B cell (primary cell): ENCODE results near the gene CARMIL1. TPM values are rescaled to one million over a fixed set of nuclear protein-coding genes. Genes with fewer than 3 reads are reported as not detected.

Experiments
- ATAC-seq: fragments of 200-7000 bp; cut with Tn5 transposase; one replicate; pipeline ENCODE4 v1.10.0; 2021; ENCODE audit warnings: low read depth, mild to moderate bottlenecking, moderate number of reproducible peaks, moderate library complexity
- CTCF ChIA-PET: fragments of 350-600 bp; sonication (Branson Sonifier 250); formaldehyde crosslinking; loops from one replicate; lab custom pipeline; 2021; ENCODE audit warnings: antibody characterized with exemption, inconsistent platforms; lab: Charles Lee
- POLR2A ChIA-PET: fragments of 350-600 bp; sonication (Branson Sonifier 250); formaldehyde crosslinking; loops from one replicate; lab custom pipeline; 2021; ENCODE audit warnings: antibody characterized with exemption; lab: Charles Lee
- DNase-seq: peaks from one replicate; pipeline ENCODE4 v3.0.0; 2013
- H2AFZ ChIP-seq: 2 replicates; pipeline ENCODE4 v1.6.1; 2012; ENCODE audit warnings: mild to moderate bottlenecking, low read depth, low read length; ENCODE audit not compliant: insufficient read depth, poor library complexity, severe bottlenecking
- H3K27ac ChIP-seq, 2 donors: 1 replicate in 1 of 2; 2 replicates in 1 of 2; pipeline ENCODE4 v1.5.1; 2012 to 2013; ENCODE audit warnings: low read length in 2 of 2, mild to moderate bottlenecking in 2 of 2, moderate library complexity in 1 of 2
- H3K27me3 ChIP-seq, 4 experiments: fragments of 200-600 bp in 1 of 4; sonication (generic) in 1 of 4; replicated peaks in 1 of 4; 1 replicate in 2 of 4; 2 replicates in 2 of 4; pipeline versions ENCODE4 v1.6.1 to v1.7.0; 2013 to 2016; ENCODE audit warnings: low read length in 3 of 4, mild to moderate bottlenecking in 2 of 4, mixed read lengths in 1 of 4, moderate library complexity in 1 of 4; ENCODE audit not compliant: insufficient read depth in 4 of 4, control insufficient read depth in 3 of 4; ENCODE audit errors: control extremely low read depth in 1 of 4
- H3K36me3 ChIP-seq, 2 experiments: replicated peaks in 1 of 2; 1 replicate in 1 of 2; 2 replicates in 1 of 2; pipeline versions ENCODE4 v1.6.1 to v1.7.1; 2013; ENCODE audit warnings: low read length in 1 of 2; ENCODE audit not compliant: insufficient read depth in 2 of 2, control insufficient read depth in 1 of 2; ENCODE audit errors: control extremely low read depth in 1 of 2, extremely low read depth in 1 of 2
- H3K4me1 ChIP-seq, 2 donors: fragments of 200-600 bp in 1 of 2; sonication (generic) in 1 of 2; 1 replicate in 1 of 2; 2 replicates in 1 of 2; pipeline versions ENCODE4 v1.5.1 to v1.6.1; 2013 to 2017; ENCODE audit warnings: low read length in 2 of 2; ENCODE audit not compliant: control insufficient read depth in 2 of 2, insufficient read depth in 2 of 2
- H3K4me2 ChIP-seq: replicated peaks from 2 replicates; pipeline ENCODE3; 2012; ENCODE audit warnings: mild to moderate bottlenecking, low read depth, low read length; ENCODE audit not compliant: poor library complexity, severe bottlenecking
- H3K4me3 ChIP-seq, 5 experiments: fragments of 200-600 bp in 1 of 5; sonication (generic) in 1 of 5; 1 replicate in 3 of 5; 2 replicates in 2 of 5; pipeline versions ENCODE4 v1.5.1 to v1.7.0; 2011 to 2016; ENCODE audit warnings: low read length in 4 of 5, mild to moderate bottlenecking in 4 of 5, low read depth in 2 of 5, control low read depth in 1 of 5, moderate library complexity in 1 of 5; ENCODE audit not compliant: insufficient read depth in 1 of 5; ENCODE audit errors: control extremely low read depth in 1 of 5, extremely low read depth in 1 of 5
- H3K79me2 ChIP-seq: fragments of 200-600 bp; sonication (generic); one replicate; pipeline ENCODE4 v1.6.0; 2016; ENCODE audit warnings: low read length; ENCODE audit not compliant: control insufficient read depth, insufficient read depth
- H3K9ac ChIP-seq: fragments of 200-600 bp; sonication (generic); 2 replicates; pipeline ENCODE4 v1.6.1; 2017; ENCODE audit warnings: mild to moderate bottlenecking, low read length, moderate library complexity
- H3K9me3 ChIP-seq, 3 donors: one replicate each; pipeline versions ENCODE4 v1.6.1 to v1.7.1; 2013; ENCODE audit warnings: low read length in 2 of 3; ENCODE audit not compliant: control insufficient read depth in 2 of 3, insufficient read depth in 1 of 3; ENCODE audit errors: control extremely low read depth in 1 of 3
- H4K20me1 ChIP-seq: 2 replicates; pipeline ENCODE4 v1.6.0; 2012; ENCODE audit warnings: mild to moderate bottlenecking, low read length; ENCODE audit not compliant: insufficient read depth, control insufficient read depth, poor library complexity, severe bottlenecking
- H3K27ac Mint-ChIP-seq: one replicate; pipeline ENCODE4 v1.8.0; 2021; ENCODE audit warnings: mixed read lengths
- H3K27me3 Mint-ChIP-seq: one replicate; pipeline ENCODE4 v1.8.0; 2021; ENCODE audit warnings: mixed read lengths
- H3K4me1 Mint-ChIP-seq: one replicate; pipeline ENCODE4 v1.8.0; 2021; ENCODE audit warnings: mixed read lengths
- H3K4me3 Mint-ChIP-seq: one replicate; pipeline ENCODE4 v1.8.0; 2021; ENCODE audit warnings: mixed read lengths
- H3K9me3 Mint-ChIP-seq: one replicate; pipeline ENCODE4 v1.8.0; 2022; ENCODE audit warnings: mixed read lengths; ENCODE audit not compliant: insufficient read depth
- EZH2 ChIP-seq: IDR thresholded peaks from 2 replicates; pipeline ENCODE4 v1.6.1; 2012; ENCODE audit warnings: borderline replicate concordance, low read depth, mild to moderate bottlenecking, moderate library complexity, low read length; ENCODE audit not compliant: insufficient read depth, poor library complexity, severe bottlenecking
- WGBS: methylation state at CpG from one replicate; pipeline ENCODE4 v1.1.5; 2013; ENCODE audit warnings: missing lambda C conversion rate; ENCODE audit not compliant: insufficient coverage; 5-methylcytosine and 5-hydroxymethylcytosine counted together
- intact Hi-C: fragments of 100-400 bp; cut with micrococcal nuclease; formaldehyde crosslinking; loops from one replicate; pipeline ENCODE4 v1.10.0; 2022
- polyA plus RNA-seq: library from polyadenylated mRNA; depleted of rRNA; stranded (reverse); fragments of >200 nt; gene quantifications from 2 replicates; pipeline ENCODE4 v1.2.3, GENCODE V29; 2012
- total RNA-seq, 2 donors: library from RNA; stranded (reverse); fragments of 120-200 nt in 1 of 2; gene quantifications; 1 replicate in 1 of 2; 2 replicates in 1 of 2; pipeline versions ENCODE4 v1.2.3 to v1.2.4, GENCODE V29; 2013 to 2022
- TF ChIP-seq, protein P1 (sequence below): fragments of 200-600 bp; IDR thresholded peaks from one replicate; pipeline ENCODE4 v1.8.0; 2022; ENCODE audit warnings: antibody characterized with exemption, mild to moderate bottlenecking

Gene CARMIL1
- total and polyA plus RNA-seq, 2 donors (not counting 1 experiment from before 2014, with no cell fraction given), result 7.5 to 11.0 TPM

DNA sequence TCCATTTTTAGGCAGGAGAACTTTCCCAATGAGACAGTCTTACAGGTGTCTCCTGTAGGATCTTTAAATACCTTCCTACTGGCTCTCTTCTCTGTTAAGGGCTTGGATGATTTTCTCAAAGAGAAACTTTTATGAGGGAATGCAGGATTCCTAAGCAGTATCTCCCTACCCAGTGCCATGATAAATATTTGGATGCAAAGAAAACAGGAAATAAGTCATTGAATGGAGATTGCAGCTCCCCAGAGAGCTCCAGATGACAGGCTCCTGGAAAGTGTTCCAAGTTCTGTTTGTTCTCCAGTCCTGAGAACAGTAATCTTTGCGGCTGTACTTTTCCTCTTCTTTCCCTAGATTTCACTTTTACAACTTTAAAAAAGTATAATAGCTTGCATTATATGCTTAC lies 370.4 kb downstream of the CARMIL1 start:
- ChIA-PET CTCF (no interaction called here), POLR2A (no interaction called here)
- no peak overlapping the region for H3K9ac ChIP-seq
- no CpG with 5 or more reads among the region's 1 CpG for WGBS
- Mint-ChIP-seq H3K9me3 (no peaks in the 10 kb centered on the region), H3K4me3 (no peak overlapping the region), H3K27me3 (peaks cover 65% of the 10 kb centered on the region), H3K4me1 (no peaks in the 10 kb centered on the region), H3K27ac (no peak overlapping the region)
- no peaks in the 10 kb centered on the region for H3K36me3 ChIP-seq
- TF ChIP-seq, protein P1, sequence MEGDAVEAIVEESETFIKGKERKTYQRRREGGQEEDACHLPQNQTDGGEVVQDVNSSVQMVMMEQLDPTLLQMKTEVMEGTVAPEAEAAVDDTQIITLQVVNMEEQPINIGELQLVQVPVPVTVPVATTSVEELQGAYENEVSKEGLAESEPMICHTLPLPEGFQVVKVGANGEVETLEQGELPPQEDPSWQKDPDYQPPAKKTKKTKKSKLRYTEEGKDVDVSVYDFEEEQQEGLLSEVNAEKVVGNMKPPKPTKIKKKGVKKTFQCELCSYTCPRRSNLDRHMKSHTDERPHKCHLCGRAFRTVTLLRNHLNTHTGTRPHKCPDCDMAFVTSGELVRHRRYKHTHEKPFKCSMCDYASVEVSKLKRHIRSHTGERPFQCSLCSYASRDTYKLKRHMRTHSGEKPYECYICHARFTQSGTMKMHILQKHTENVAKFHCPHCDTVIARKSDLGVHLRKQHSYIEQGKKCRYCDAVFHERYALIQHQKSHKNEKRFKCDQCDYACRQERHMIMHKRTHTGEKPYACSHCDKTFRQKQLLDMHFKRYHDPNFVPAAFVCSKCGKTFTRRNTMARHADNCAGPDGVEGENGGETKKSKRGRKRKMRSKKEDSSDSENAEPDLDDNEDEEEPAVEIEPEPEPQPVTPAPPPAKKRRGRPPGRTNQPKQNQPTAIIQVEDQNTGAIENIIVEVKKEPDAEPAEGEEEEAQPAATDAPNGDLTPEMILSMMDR, result no peak
- TF ChIP-seq EZH2, result no peak
- H2AFZ ChIP-seq, result no peak overlapping the region
- no peak overlapping the region for H3K4me3 ChIP-seq
- H3K27me3 ChIP-seq, result peaks cover 0 to 41% (median 16%) of the 10 kb centered on the region in 4 experiments
- DNase-seq (no peak), ATAC-seq (no peak)
- intact Hi-C loops, result no loop called here
- H3K79me2 ChIP-seq, result no peaks in the 10 kb centered on the region
- no peaks in the 10 kb centered on the region for H3K4me1 ChIP-seq
- no peaks in the 10 kb centered on the region for H4K20me1 ChIP-seq
- H3K27ac ChIP-seq, result no peak overlapping the region
- H3K9me3 ChIP-seq, result peaks cover 0 to 5% (median 3%) of the 10 kb centered on the region in 3 donors
- H3K4me2 ChIP-seq, result no peak overlapping the region

DNA sequence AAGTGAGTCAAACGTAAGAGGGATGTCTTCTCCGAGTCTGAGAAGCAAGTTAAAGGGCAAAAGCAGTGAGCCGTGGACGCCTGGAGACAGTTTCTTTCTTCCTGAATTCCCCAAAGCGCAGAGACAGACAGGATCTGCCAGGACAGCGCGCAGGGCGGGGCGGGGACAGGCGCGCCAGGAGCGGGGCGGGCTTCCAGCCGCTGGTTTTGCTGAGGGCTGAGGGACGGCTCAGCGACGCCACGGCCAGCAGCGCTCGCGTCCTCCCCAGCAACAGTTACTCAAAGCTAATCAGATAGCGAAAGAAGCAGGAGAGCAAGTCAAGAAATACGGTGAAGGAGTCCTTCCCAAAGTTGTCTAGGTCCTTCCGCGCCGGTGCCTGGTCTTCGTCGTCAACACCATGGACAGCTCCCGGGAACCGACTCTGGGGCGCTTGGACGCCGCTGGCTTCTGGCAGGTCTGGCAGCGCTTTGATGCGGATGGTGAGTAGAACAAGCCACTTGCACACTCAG lies 372.9 kb downstream of the CARMIL1 start, which contains the start of gene SCGN:
SCGN (plus strand) TSS at position 209 of the 509 bp plus-strand sequence; CDS start at position 398, 189 bp downstream.
- ATAC-seq (no peak), DNase-seq (peak; percentile 10)
- no peaks in the 10 kb centered on the region for H3K9me3 Mint-ChIP-seq
- no peak within 1 kb of the TSS for H2AFZ ChIP-seq
- no peak within 1 kb of the TSS for H3K4me3 Mint-ChIP-seq
- H3K27ac Mint-ChIP-seq, result no peak within 1 kb of the TSS
- no peak within 1 kb of the TSS for H3K4me2 ChIP-seq
- H3K27me3 Mint-ChIP-seq, result peaks cover 59% of the 10 kb centered on the region
- no peak within 1 kb of the TSS for H3K4me3 ChIP-seq
- no peaks in the 10 kb centered on the region for H3K4me1 ChIP-seq
- no peaks in the 10 kb centered on the region for H4K20me1 ChIP-seq
- TF ChIP-seq, protein P1, result no peak
- TF ChIP-seq EZH2, result no peak
- peaks cover 0 to 5% (median 3%) of the 10 kb centered on the region in 3 donors for H3K9me3 ChIP-seq
- WGBS, result 17% methylated on average over 25 of the region's 35 CpGs
- no peaks in the 10 kb centered on the region for H3K79me2 ChIP-seq
- peaks cover 0 to 36% (median 14%) of the 10 kb centered on the region in 4 experiments for H3K27me3 ChIP-seq
- no peak within 1 kb of the TSS for H3K27ac ChIP-seq
- ChIA-PET CTCF (interaction anchor here (0.7 to 1.1 kb wide), 2 partner anchors 12 to 349 kb away, joined by 3 to 4 read pairs; no protein-coding TSS in a partner anchor), POLR2A (no interaction called here)
- H3K36me3 ChIP-seq, result no peaks in the 10 kb centered on the region
- no peaks in the 10 kb centered on the region for H3K4me1 Mint-ChIP-seq
- no peak within 1 kb of the TSS for H3K9ac ChIP-seq
- intact Hi-C loops, result no loop called here
